ENCODE data around the gene TPPP2. TPM values are rescaled to one million over a fixed set of nuclear protein-coding genes. Genes with fewer than 3 reads are reported as not detected.
"Not testable (repeated sequence)": the region's sequence is repeated elsewhere in the genome, so short reads cannot be mapped to it uniquely, and the experiment has no call there.

Gene TPPP2
- total RNA-seq, 1 experiment from 2014 or later, result not detected

- no TSS peak for BruUV-seq (replicated peaks)
Observed at GRCh38 chr14:21040370-21040925, 10.4 kb downstream of the TPPP2 start.

GRCh38 chr14:21040941-21041340 is 10.9 kb downstream of the TPPP2 start:
- H3K4me3 Mint-ChIP-seq (ENCODE audit: low read depth, unreplicated experiment); BruUV-seq (replicated peaks); H3K36me3 Mint-ChIP-seq (ENCODE audit: insufficient read depth, unreplicated experiment); H3K27ac Mint-ChIP-seq (ENCODE audit: unreplicated experiment); H3K9me3 Mint-ChIP-seq (ENCODE audit: low read depth, unreplicated experiment); DNase-seq: not testable (repeated sequence)
- peaks cover 36% of the 10 kb centered on the region for H3K4me1 Mint-ChIP-seq (ENCODE audit: low read depth, unreplicated experiment)
- peaks cover 67% of the 10 kb centered on the region for H3K27me3 Mint-ChIP-seq (ENCODE audit: unreplicated experiment)
- CTCF ChIA-PET, result interaction anchor here (0.7 to 6.7 kb wide), 7 partner anchors 20 to 183 kb away, joined by 3 to 93 read pairs (median 6); partner anchors contain the start of gene ARHGEF40
- intact Hi-C loops (cut with micrococcal nuclease; ENCODE audit: unreplicated experiment), result loop anchor here (1.0 to 10.0 kb wide), 3 partner anchors 27 to 186 kb away; no protein-coding TSS in a partner anchor

More at GRCh38 chr14:21040370-21040925, 10.4 kb downstream of the TPPP2 start:
- DNase-seq, result no peak
- H3K9me3 Mint-ChIP-seq (ENCODE audit: low read depth, unreplicated experiment), result no peaks in the 10 kb centered on the region
- H3K27me3 Mint-ChIP-seq (ENCODE audit: unreplicated experiment), result peaks cover 70% of the 10 kb centered on the region
- H3K4me1 Mint-ChIP-seq (ENCODE audit: low read depth, unreplicated experiment), result peaks cover 36% of the 10 kb centered on the region
- CTCF ChIA-PET, result interaction anchor here (0.7 to 6.7 kb wide), 12 partner anchors 16 to 183 kb away, joined by 3 to 93 read pairs (median 4); partner anchors contain the start of genes ARHGEF40 and NDRG2
- TF ChIP-seq CTCF (IDR thresholded peaks at IDR 0.05; ENCODE audit: unreplicated experiment), result no peak
- H3K4me3 Mint-ChIP-seq (ENCODE audit: low read depth, unreplicated experiment), result no peak overlapping the region
- intact Hi-C loops (cut with micrococcal nuclease; ENCODE audit: unreplicated experiment), result loop anchor here (1.0 to 10.0 kb wide), 3 partner anchors 26 to 186 kb away; no protein-coding TSS in a partner anchor
- H3K27ac Mint-ChIP-seq (ENCODE audit: unreplicated experiment), result no peak overlapping the region
- H3K36me3 Mint-ChIP-seq (ENCODE audit: insufficient read depth, unreplicated experiment), result no peaks in the 10 kb centered on the region

GRCh38 chr14:21041676-21042433 is 11.8 kb downstream of the TPPP2 start, which contains the start of gene RNASE7:
TSS of gene RNASE7 (plus strand) at chr14:21042362. CDS start at chr14:21042993, 631 bp downstream.
- no peak for TF ChIP-seq CTCF (IDR thresholded peaks at IDR 0.05; ENCODE audit: unreplicated experiment)
- H3K36me3 Mint-ChIP-seq (ENCODE audit: insufficient read depth, unreplicated experiment), result no peaks in the 10 kb centered on the region
- CTCF ChIA-PET, result interaction anchor here (1.4 to 6.7 kb wide), 2 partner anchors 27 to 31 kb away, joined by 4 to 93 read pairs; no protein-coding TSS in a partner anchor
- no TSS peak for BruUV-seq (replicated peaks)
- intact Hi-C loops (cut with micrococcal nuclease; ENCODE audit: unreplicated experiment), result loop anchor here (10.0 kb wide), 1 partner anchor 187 kb away; no protein-coding TSS in a partner anchor
- H3K27ac Mint-ChIP-seq (ENCODE audit: unreplicated experiment), result no peak within 1 kb of the TSS
- H3K4me3 Mint-ChIP-seq (ENCODE audit: low read depth, unreplicated experiment), result no peak within 1 kb of the TSS
- H3K27me3 Mint-ChIP-seq (ENCODE audit: unreplicated experiment), result peaks cover 59% of the 10 kb centered on the region
- peaks cover 36% of the 10 kb centered on the region for H3K4me1 Mint-ChIP-seq (ENCODE audit: low read depth, unreplicated experiment)
- no peaks in the 10 kb centered on the region for H3K9me3 Mint-ChIP-seq (ENCODE audit: low read depth, unreplicated experiment)
- no peak for DNase-seq

GRCh38 chr14:21042918-21043317 is 12.9 kb downstream of the TPPP2 start:
- no TSS peak for BruUV-seq (replicated peaks)
- no peak overlapping the region for H3K4me3 Mint-ChIP-seq (ENCODE audit: low read depth, unreplicated experiment)
- peaks cover 34% of the 10 kb centered on the region for H3K4me1 Mint-ChIP-seq (ENCODE audit: low read depth, unreplicated experiment)

More at GRCh38 chr14:21042918-21043317, 12.9 kb downstream of the TPPP2 start:
- H3K27me3 Mint-ChIP-seq (ENCODE audit: unreplicated experiment), result peaks cover 60% of the 10 kb centered on the region
- TF ChIP-seq CTCF (IDR thresholded peaks at IDR 0.05; ENCODE audit: unreplicated experiment), result no peak
- CTCF ChIA-PET, result interaction anchor here (6.7 kb wide), 1 partner anchor 28 kb away, joined by 93 read pairs; no protein-coding TSS in a partner anchor
- no peak for DNase-seq
- intact Hi-C loops (cut with micrococcal nuclease; ENCODE audit: unreplicated experiment), result loop anchor here (10.0 kb wide), 1 partner anchor 188 kb away; no protein-coding TSS in a partner anchor
- H3K27ac Mint-ChIP-seq (ENCODE audit: unreplicated experiment), result no peak overlapping the region
- no peaks in the 10 kb centered on the region for H3K36me3 Mint-ChIP-seq (ENCODE audit: insufficient read depth, unreplicated experiment)
- no peaks in the 10 kb centered on the region for H3K9me3 Mint-ChIP-seq (ENCODE audit: low read depth, unreplicated experiment)

All from Calu3 (cell line).